Mesendoderm (in vitro differentiated cells): ENCODE data around the gene SURF6.

ENCODE experiments used
- DNase-seq: peaks from one replicate; pipeline ENCODE4 v3.0.0; 2013
- H2AK5ac ChIP-seq: 2 replicates; pipeline ENCODE4 v1.6.1; 2013; ENCODE audit warnings: low read length, inconsistent platforms
- H2BK120ac ChIP-seq: 2 replicates; pipeline ENCODE4 v1.6.1; 2013; ENCODE audit warnings: low read depth, mild to moderate bottlenecking, low read length, moderate library complexity, mixed read lengths
- H2BK15ac ChIP-seq: replicated peaks from 2 replicates; pipeline ENCODE4 v1.6.1; 2013; ENCODE audit warnings: low read depth, mild to moderate bottlenecking, moderate library complexity
- H2BK5ac ChIP-seq: 2 replicates; pipeline ENCODE4 v1.6.1; 2013; ENCODE audit warnings: low read length, inconsistent platforms
- H3K18ac ChIP-seq: 2 replicates; pipeline ENCODE4 v1.6.1; 2013; ENCODE audit warnings: mild to moderate bottlenecking, low read length, mixed read lengths
- H3K23ac ChIP-seq: one replicate; pipeline ENCODE4 v1.6.1; 2013; ENCODE audit warnings: low read length
- H3K27ac ChIP-seq: 2 replicates; pipeline ENCODE4 v1.5.1; 2013; ENCODE audit warnings: low read depth, mild to moderate bottlenecking, inconsistent platforms, low read length, moderate library complexity
- H3K27me3 ChIP-seq: 2 replicates; pipeline ENCODE4 v1.6.1; 2013; ENCODE audit warnings: low read length, control low read depth, mild to moderate bottlenecking, inconsistent platforms; ENCODE audit not compliant: insufficient read depth, poor library complexity
- H3K36me3 ChIP-seq: 2 replicates; pipeline ENCODE4 v1.6.1; 2013; ENCODE audit warnings: low read length, inconsistent platforms; ENCODE audit not compliant: control insufficient read depth, insufficient read depth
- H3K4ac ChIP-seq: one replicate; pipeline ENCODE4 v1.6.1; 2013; ENCODE audit warnings: low read depth, mild to moderate bottlenecking, low read length, moderate library complexity
- H3K4me1 ChIP-seq: 2 replicates; pipeline ENCODE4 v1.6.1; 2013; ENCODE audit warnings: low read depth, low read length, inconsistent platforms; ENCODE audit not compliant: control insufficient read depth
- H3K4me2 ChIP-seq: 2 replicates; pipeline ENCODE4 v1.6.1; 2013; ENCODE audit warnings: low read length
- H3K4me3 ChIP-seq: 2 replicates; pipeline ENCODE4 v1.5.1; 2013; ENCODE audit warnings: mild to moderate bottlenecking, low read length
- H3K56ac ChIP-seq: one replicate; pipeline ENCODE4 v1.6.1; 2013; ENCODE audit warnings: low read length
- H3K79me1 ChIP-seq: 2 replicates; pipeline ENCODE4 v1.6.1; 2013; ENCODE audit warnings: low read length, inconsistent platforms
- H3K79me2 ChIP-seq: 2 replicates; pipeline ENCODE4 v1.6.1; 2013; ENCODE audit warnings: mild to moderate bottlenecking, low read length; ENCODE audit not compliant: control insufficient read depth, insufficient read depth
- H3K9ac ChIP-seq: 2 replicates; pipeline ENCODE4 v1.6.1; 2013; ENCODE audit warnings: low read length, inconsistent platforms
- H4K5ac ChIP-seq: one replicate; pipeline ENCODE4 v1.6.1; 2013; ENCODE audit warnings: low read length
- H4K8ac ChIP-seq: one replicate; pipeline ENCODE4 v1.6.1; 2013; ENCODE audit warnings: low read depth, mild to moderate bottlenecking, control low read depth, low read length, moderate library complexity
- WGBS: extraction: QIAGEN DNeasy Blood & Tissue Kit; methylation state at CpG from one replicate; pipeline ENCODE4 v1.1.7; 2013; ENCODE audit warnings: low lambda C conversion rate, missing lambda C conversion rate; ENCODE audit not compliant: insufficient coverage; ENCODE audit errors: extremely low coverage; 5-methylcytosine and 5-hydroxymethylcytosine counted together

Gene SURF6

GRCh38 chr9:133315997-133316396, 20.0 kb downstream of the SURF6 start:
- no peak overlapping the region for H3K4ac ChIP-seq
- H3K79me2 ChIP-seq: no peaks in the 10 kb centered on the region
- no peak for DNase-seq
- H2AK5ac ChIP-seq: no peak overlapping the region
- H3K56ac ChIP-seq: no peak overlapping the region
- H2BK5ac ChIP-seq: no peak overlapping the region
- no peaks in the 10 kb centered on the region for H3K36me3 ChIP-seq
- H3K18ac ChIP-seq: no peak overlapping the region
- no peak overlapping the region for H3K4me2 ChIP-seq
- H3K27ac ChIP-seq: no peak overlapping the region
- H3K23ac ChIP-seq: no peak overlapping the region
- no peak overlapping the region for H4K5ac ChIP-seq
- H3K9ac ChIP-seq: no peak overlapping the region
- H3K79me1 ChIP-seq: no peaks in the 10 kb centered on the region
- H2BK120ac ChIP-seq: no peak overlapping the region
- H3K4me1 ChIP-seq: no peaks in the 10 kb centered on the region
- H2BK15ac ChIP-seq: no peak overlapping the region
- no peaks in the 10 kb centered on the region for H3K27me3 ChIP-seq
- WGBS: no CpG with 5 or more reads among the region's 2 CpGs
- H4K8ac ChIP-seq: no peak overlapping the region
- no peak overlapping the region for H3K4me3 ChIP-seq

GRCh38 chr9:133309608-133310007, 26.4 kb downstream of the SURF6 start:
- Histone ChIP-seq H3K18ac (no peak overlapping the region), H2BK15ac (no peak overlapping the region), H2AK5ac (no peak overlapping the region), H3K4ac (no peak overlapping the region), H3K79me2 (no peaks in the 10 kb centered on the region), H2BK120ac (no peak overlapping the region), H3K4me1 (no peaks in the 10 kb centered on the region), H3K23ac (no peak overlapping the region), H3K4me3 (no peak overlapping the region), H4K8ac (no peak overlapping the region), H4K5ac (no peak overlapping the region), H2BK5ac (no peak overlapping the region), H3K9ac (no peak overlapping the region), H3K79me1 (no peaks in the 10 kb centered on the region), H3K4me2 (no peak overlapping the region), H3K36me3 (no peaks in the 10 kb centered on the region), H3K27ac (no peak overlapping the region), H3K56ac (no peak overlapping the region), H3K27me3 (no peaks in the 10 kb centered on the region)
- no CpG with 5 or more reads among the region's 6 CpGs for WGBS
- no peak for DNase-seq

GRCh38 chr9:133307301-133307700, 28.7 kb downstream of the SURF6 start:
- Histone ChIP-seq H3K9ac (no peak overlapping the region), H3K4me2 (no peak overlapping the region), H3K27ac (no peak overlapping the region), H3K4me3 (no peak overlapping the region), H3K4ac (no peak overlapping the region), H3K79me2 (no peaks in the 10 kb centered on the region), H3K56ac (no peak overlapping the region), H2BK15ac (no peak overlapping the region), H2BK5ac (no peak overlapping the region), H4K5ac (no peak overlapping the region), H3K79me1 (no peaks in the 10 kb centered on the region), H3K27me3 (no peaks in the 10 kb centered on the region), H2AK5ac (no peak overlapping the region), H3K18ac (no peak overlapping the region), H3K23ac (no peak overlapping the region), H2BK120ac (no peak overlapping the region), H3K36me3 (no peaks in the 10 kb centered on the region), H4K8ac (no peak overlapping the region), H3K4me1 (no peaks in the 10 kb centered on the region)
- DNase-seq: no peak
- WGBS: no CpG with 5 or more reads among the region's 16 CpGs

GRCh38 chr9:133306242-133307204, 29.5 kb downstream of the SURF6 start:
- Histone ChIP-seq H3K4me3 (no peak overlapping the region), H3K79me1 (no peaks in the 10 kb centered on the region), H3K18ac (no peak overlapping the region), H3K56ac (no peak overlapping the region), H3K9ac (no peak overlapping the region), H3K4ac (no peak overlapping the region), H2AK5ac (no peak overlapping the region), H2BK15ac (no peak overlapping the region), H3K27me3 (no peaks in the 10 kb centered on the region), H3K4me1 (no peaks in the 10 kb centered on the region), H4K5ac (no peak overlapping the region), H2BK120ac (no peak overlapping the region), H3K36me3 (no peaks in the 10 kb centered on the region), H3K79me2 (no peaks in the 10 kb centered on the region), H4K8ac (no peak overlapping the region), H3K23ac (no peak overlapping the region), H2BK5ac (no peak overlapping the region), H3K27ac (no peak overlapping the region), H3K4me2 (no peak overlapping the region)
- no CpG with 5 or more reads among the region's 31 CpGs for WGBS
- no peak for DNase-seq

GRCh38 chr9:133305731-133306130, 30.3 kb downstream of the SURF6 start:
- no peak overlapping the region for H2BK120ac ChIP-seq
- H4K8ac ChIP-seq: no peak overlapping the region
- no peaks in the 10 kb centered on the region for H3K79me2 ChIP-seq
- no peaks in the 10 kb centered on the region for H3K4me1 ChIP-seq
- no peaks in the 10 kb centered on the region for H3K36me3 ChIP-seq
- no peak overlapping the region for H3K4ac ChIP-seq
- WGBS: no CpG with 5 or more reads among the region's 23 CpGs
- H3K79me1 ChIP-seq: no peaks in the 10 kb centered on the region
- no peak overlapping the region for H4K5ac ChIP-seq
- no peak overlapping the region for H2BK5ac ChIP-seq
- no peak overlapping the region for H3K23ac ChIP-seq
- H2BK15ac ChIP-seq: no peak overlapping the region
- DNase-seq: no peak
- H3K9ac ChIP-seq: no peak overlapping the region
- no peak overlapping the region for H3K4me3 ChIP-seq
- no peaks in the 10 kb centered on the region for H3K27me3 ChIP-seq
- H3K4me2 ChIP-seq: no peak overlapping the region
- H2AK5ac ChIP-seq: no peak overlapping the region
- H3K18ac ChIP-seq: no peak overlapping the region
- no peak overlapping the region for H3K27ac ChIP-seq
- H3K56ac ChIP-seq: no peak overlapping the region
